MM.1S (cell line): ENCODE results near the gene WIPI1.

Source experiments
- DNase-seq: peaks from one replicate; pipeline ENCODE4 v3.0.0-alpha.2; 2015
- H2AFZ ChIP-seq: fragments of 300-600 bp; sonication (generic); 2 replicates; pipeline ENCODE4 v1.6.0; 2016; ENCODE audit warnings: antibody characterized with exemption, low read length
- H3F3A ChIP-seq: fragments of 300-600 bp; sonication (generic); 2 replicates; pipeline ENCODE4 v1.6.1; 2016; ENCODE audit warnings: mild to moderate bottlenecking, antibody characterized with exemption, low read length, moderate library complexity, mixed read lengths; ENCODE audit not compliant: insufficient read depth
- H3K27ac ChIP-seq: fragments of 300-600 bp; sonication (generic); 2 replicates; pipeline ENCODE4 v1.5.1; 2016; ENCODE audit warnings: mild to moderate bottlenecking, low read length
- H3K27me3 ChIP-seq: fragments of 300-600 bp; sonication (generic); replicated peaks from 2 replicates; pipeline ENCODE4 v1.6.0; 2016; ENCODE audit warnings: low read length; ENCODE audit not compliant: insufficient read depth
- H3K36me3 ChIP-seq: fragments of 300-600 bp; sonication (generic); replicated peaks from 2 replicates; pipeline ENCODE4 v1.6.1; 2016; ENCODE audit warnings: mild to moderate bottlenecking, low read length, mixed read lengths; ENCODE audit not compliant: insufficient read depth
- H3K4me1 ChIP-seq: fragments of 300-600 bp; sonication (generic); 2 replicates; pipeline ENCODE4 v1.6.1; 2016; ENCODE audit warnings: low read length, mixed read lengths
- H3K4me2 ChIP-seq: fragments of 300-600 bp; sonication (generic); 2 replicates; pipeline ENCODE4 v1.6.0; 2016; ENCODE audit warnings: low read depth, low read length
- H3K4me3 ChIP-seq: fragments of 300-600 bp; sonication (generic); 2 replicates; pipeline ENCODE4 v1.5.1; 2016; ENCODE audit warnings: low read length, mixed read lengths
- H3K79me2 ChIP-seq: fragments of 300-600 bp; sonication (generic); 2 replicates; pipeline ENCODE4 v1.6.1; 2016; ENCODE audit warnings: mixed run types, low read length, mixed read lengths
- H3K9ac ChIP-seq: fragments of 300-600 bp; sonication (generic); 2 replicates; pipeline ENCODE4 v1.6.1; 2016; ENCODE audit warnings: low read length, mixed read lengths
- H3K9me2 ChIP-seq: fragments of 300-600 bp; sonication (generic); replicated peaks from 2 replicates; pipeline ENCODE4 v1.6.1; 2016; ENCODE audit warnings: mild to moderate bottlenecking, low read length, mixed read lengths; ENCODE audit not compliant: insufficient read depth
- H3K9me3 ChIP-seq: fragments of 300-600 bp; sonication (generic); replicated peaks from 2 replicates; pipeline ENCODE4 v1.6.1; 2016; ENCODE audit warnings: mild to moderate bottlenecking, low read length, mixed read lengths; ENCODE audit not compliant: insufficient read depth
- H4K20me1 ChIP-seq: fragments of 300-600 bp; sonication (generic); 2 replicates; pipeline ENCODE4 v1.6.1; 2016; ENCODE audit warnings: mild to moderate bottlenecking, low read length, moderate library complexity, mixed read lengths; ENCODE audit not compliant: insufficient read depth
- CTCF ChIP-seq: fragments of 300-600 bp; sonication (generic); IDR thresholded peaks from 2 replicates; pipeline ENCODE4 v1.5.1; 2016; ENCODE audit warnings: antibody characterized with exemption, low read length, mixed read lengths
- EZH2 ChIP-seq: fragments of 300-600 bp; sonication (generic); optimal IDR thresholded peaks from 2 replicates; pipeline ENCODE3; 2017; ENCODE audit warnings: low read depth, mild to moderate bottlenecking, antibody characterized with exemption, low read length, mixed read lengths
- EZH2phosphoT487 ChIP-seq: fragments of 300-600 bp; sonication (generic); IDR thresholded peaks from 2 replicates; pipeline ENCODE4 v1.6.1; 2018; ENCODE audit warnings: antibody characterized with exemption, low read length

Gene WIPI1

GRCh38 chr17:68482576-68483041 is 25.3 kb upstream of the WIPI1 start:
- Histone ChIP-seq H3K4me2 (no peak overlapping the region), H3K27me3 (no peaks in the 10 kb centered on the region; the same call in 1 of the 2 replicates), H3K4me1 (peaks cover 14% of the 10 kb centered on the region), H3K4me3 (no peak overlapping the region), H3F3A (no peaks in the 10 kb centered on the region), H4K20me1 (no peaks in the 10 kb centered on the region), H3K9ac (no peak overlapping the region), H3K9me2 (no peaks in the 10 kb centered on the region), H2AFZ (no peak overlapping the region), H3K27ac (no peak overlapping the region), H3K9me3 (no peaks in the 10 kb centered on the region), H3K79me2 (no peaks in the 10 kb centered on the region), H3K36me3 (no peaks in the 10 kb centered on the region)
- TF ChIP-seq CTCF (no peak), EZH2 (no peak), EZH2phosphoT487 (no peak)
- no peak for DNase-seq

GRCh38 chr17:68480885-68481284 is 23.6 kb upstream of the WIPI1 start:
- no peaks in the 10 kb centered on the region for H3K36me3 ChIP-seq
- peak; percentile 54 for DNase-seq
- no peaks in the 10 kb centered on the region for H3K27me3 ChIP-seq
- TF ChIP-seq EZH2 (no peak), EZH2phosphoT487 (no peak), CTCF (no peak)
- peaks cover 14% of the 10 kb centered on the region for H3K4me1 ChIP-seq
- peak overlapping the region; percentile 27; the same call in 1 of the 2 replicates for H3K27ac ChIP-seq
- H4K20me1 ChIP-seq, result no peaks in the 10 kb centered on the region
- H3K4me3 ChIP-seq, result no peak overlapping the region
- H3K9me3 ChIP-seq, result no peaks in the 10 kb centered on the region
- H3K9ac ChIP-seq, result no peak overlapping the region
- peak overlapping the region; percentile 20; the same call in 1 of the 2 replicates for H3K4me2 ChIP-seq
- no peaks in the 10 kb centered on the region for H3K9me2 ChIP-seq
- no peaks in the 10 kb centered on the region for H3K79me2 ChIP-seq
- H3F3A ChIP-seq, result no peaks in the 10 kb centered on the region
- peak overlapping the region; percentile 47; the same call in 1 of the 2 replicates for H2AFZ ChIP-seq

GRCh38 chr17:68470961-68471360 is 13.7 kb upstream of the WIPI1 start:
- TF ChIP-seq EZH2phosphoT487 (no peak), EZH2 (no peak), CTCF (no peak)
- peaks cover 14% of the 10 kb centered on the region for H3K4me1 ChIP-seq
- no peak for DNase-seq
- no peaks in the 10 kb centered on the region for H3K36me3 ChIP-seq
- no peak overlapping the region for H3K9ac ChIP-seq
- H3K4me3 ChIP-seq, result no peak overlapping the region
- H3K27me3 ChIP-seq, result no peaks in the 10 kb centered on the region
- H3K79me2 ChIP-seq, result no peaks in the 10 kb centered on the region
- H3F3A ChIP-seq, result 0 out of 2 replicates have a peak, but pooled peaks cover 3% of the 10 kb centered on the region
- no peaks in the 10 kb centered on the region for H3K9me2 ChIP-seq
- H3K4me2 ChIP-seq, result no peak overlapping the region
- no peak overlapping the region for H3K27ac ChIP-seq
- no peaks in the 10 kb centered on the region for H3K9me3 ChIP-seq
- no peaks in the 10 kb centered on the region for H4K20me1 ChIP-seq
- no peak overlapping the region for H2AFZ ChIP-seq
